ENCODE measurements around the gene SRPK3.

The SRPK3 gene

DNA sequence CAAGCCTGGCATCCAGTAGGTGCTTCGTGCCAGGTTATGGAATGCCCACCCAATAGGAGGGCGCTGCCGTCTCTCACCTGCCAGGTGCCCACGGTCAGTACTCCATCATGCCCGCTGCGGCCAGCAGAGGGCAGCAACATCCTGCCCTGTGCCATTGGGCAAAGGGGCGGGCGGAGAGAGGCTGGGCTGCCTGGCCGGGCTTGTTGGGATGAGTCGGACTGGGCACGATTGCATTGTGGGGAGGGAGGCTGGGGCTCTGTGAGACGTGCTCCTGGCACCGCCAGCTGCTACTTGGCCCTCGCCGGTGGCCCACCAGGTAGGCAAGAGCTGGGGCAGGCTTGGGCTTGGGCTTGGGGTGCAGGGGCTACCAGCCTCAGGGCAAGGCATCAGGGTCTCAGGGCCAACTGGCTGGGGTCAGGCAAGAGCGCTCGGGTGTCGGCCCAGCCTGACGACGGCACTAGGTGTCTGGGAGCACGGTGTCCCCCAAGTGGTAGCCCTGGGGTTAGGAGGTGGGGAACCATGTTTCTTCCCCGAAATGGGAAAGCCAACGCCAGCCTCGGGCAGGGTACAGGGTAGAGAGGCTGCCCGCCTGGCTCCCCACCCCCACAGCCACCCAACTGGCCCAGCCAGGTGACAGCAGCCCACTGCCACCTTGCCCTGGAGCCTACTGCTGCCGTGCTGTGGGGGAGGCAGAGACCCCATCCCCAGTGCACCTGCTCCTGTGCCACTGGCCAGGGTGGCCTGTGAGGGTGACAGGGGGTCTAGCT is 16.7 kb upstream of the SRPK3 start, which contains the start of gene PLXNB3:
TSS of gene PLXNB3 (plus strand) at position 261 of the 767 bp plus-strand sequence. CDS start 1,287 bp downstream, outside the sequence.
- ChIA-PET POLR2A (no interaction called here), CTCF (interaction anchor here (0.7 to 2.4 kb wide), 7 partner anchors 28 to 188 kb away, joined by 3 to 11 read pairs (median 3); partner anchors contain the start of gene ARHGAP4)
- Histone ChIP-seq H3K9me3 (ENCODE audit: control extremely low read depth in 1 of 5, control insufficient read depth in 4 of 5, insufficient read depth in 2 of 5, low read depth in 1 of 5, low read length in 4 of 5) (no peaks in the 10 kb centered on the region), H3K27ac (ENCODE audit: insufficient read depth in 1 of 2, low read depth in 1 of 2, low read length in 2 of 2, poor library complexity in 1 of 2, severe bottlenecking in 2 of 2) (peak within 1 kb of the TSS in 1 of 2 experiments; percentile 49), H3K4me3 (ENCODE audit: control insufficient read depth in 1 of 7, extremely low read depth in 1 of 7, insufficient read depth in 4 of 7, low read depth in 2 of 7, low read length in 6 of 7) (no peak within 1 kb of the TSS), H3K27me3 (replicated peaks in 2 of 5; ENCODE audit: control insufficient read depth in 4 of 5, insufficient read depth in 5 of 5, low read length in 4 of 5) (peaks cover 0 to 3% (median 0%) of the 10 kb centered on the region in 5 experiments), H3K36me3 (ENCODE audit: control insufficient read depth in 4 of 4, insufficient read depth in 4 of 4, low read length in 3 of 4) (no peaks in the 10 kb centered on the region), H3K4me1 (ENCODE audit: control extremely low read depth in 1 of 4, control insufficient read depth in 4 of 4, insufficient read depth in 4 of 4, low read length in 3 of 4) (peaks cover 0 to 33% (median 25%) of the 10 kb centered on the region in 4 experiments)
- DNase-seq = peak; percentile 44 to 66 (median 61)
- WGBS (ENCODE audit: insufficient coverage) = 39% methylated on average over 23 of the region's 26 CpGs

DNA sequence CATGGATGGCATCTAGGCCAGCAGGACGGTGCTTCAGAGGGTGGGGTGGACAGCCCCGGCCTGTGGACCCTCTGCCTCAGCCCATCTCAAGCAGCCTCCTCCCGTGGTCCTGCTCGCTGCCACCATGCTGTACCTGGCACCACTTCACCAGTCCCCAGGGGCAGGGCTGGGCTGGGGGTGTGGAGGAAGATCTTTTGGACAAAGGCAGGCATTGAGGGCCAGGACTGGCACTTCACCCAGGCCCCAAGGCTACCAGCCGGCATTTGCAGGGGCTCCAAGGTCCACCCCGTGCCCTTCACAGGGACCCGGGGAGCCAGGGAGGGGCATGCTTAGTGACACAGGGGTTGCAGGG is 16.1 kb upstream of the SRPK3 start:
- H3K4me3 ChIP-seq (ENCODE audit: control insufficient read depth in 1 of 7, extremely low read depth in 1 of 7, insufficient read depth in 4 of 7, low read depth in 2 of 7, low read length in 6 of 7) = no peak overlapping the region
- ChIA-PET CTCF (interaction anchor here (1.9 to 2.4 kb wide), 2 partner anchors 182 to 184 kb away, joined by 4 to 11 read pairs; no protein-coding TSS in a partner anchor), POLR2A (no interaction called here)
- H3K27me3 ChIP-seq (replicated peaks in 2 of 5; ENCODE audit: control insufficient read depth in 4 of 5, insufficient read depth in 5 of 5, low read length in 4 of 5) = peaks cover 0 to 3% (median 0%) of the 10 kb centered on the region in 5 experiments
- WGBS (ENCODE audit: insufficient coverage) = 94% methylated on average over 6 of the region's 7 CpGs
- H3K4me1 ChIP-seq (ENCODE audit: control extremely low read depth in 1 of 4, control insufficient read depth in 4 of 4, insufficient read depth in 4 of 4, low read length in 3 of 4) = peaks cover 0 to 33% (median 25%) of the 10 kb centered on the region in 4 experiments
- H3K36me3 ChIP-seq (ENCODE audit: control insufficient read depth in 4 of 4, insufficient read depth in 4 of 4, low read length in 3 of 4) = no peaks in the 10 kb centered on the region
- H3K27ac ChIP-seq (ENCODE audit: insufficient read depth in 1 of 2, low read depth in 1 of 2, low read length in 2 of 2, poor library complexity in 1 of 2, severe bottlenecking in 2 of 2) = no peak overlapping the region
- H3K9me3 ChIP-seq (ENCODE audit: control extremely low read depth in 1 of 5, control insufficient read depth in 4 of 5, insufficient read depth in 2 of 5, low read depth in 1 of 5, low read length in 4 of 5) = no peaks in the 10 kb centered on the region
- no peak for DNase-seq

DNA sequence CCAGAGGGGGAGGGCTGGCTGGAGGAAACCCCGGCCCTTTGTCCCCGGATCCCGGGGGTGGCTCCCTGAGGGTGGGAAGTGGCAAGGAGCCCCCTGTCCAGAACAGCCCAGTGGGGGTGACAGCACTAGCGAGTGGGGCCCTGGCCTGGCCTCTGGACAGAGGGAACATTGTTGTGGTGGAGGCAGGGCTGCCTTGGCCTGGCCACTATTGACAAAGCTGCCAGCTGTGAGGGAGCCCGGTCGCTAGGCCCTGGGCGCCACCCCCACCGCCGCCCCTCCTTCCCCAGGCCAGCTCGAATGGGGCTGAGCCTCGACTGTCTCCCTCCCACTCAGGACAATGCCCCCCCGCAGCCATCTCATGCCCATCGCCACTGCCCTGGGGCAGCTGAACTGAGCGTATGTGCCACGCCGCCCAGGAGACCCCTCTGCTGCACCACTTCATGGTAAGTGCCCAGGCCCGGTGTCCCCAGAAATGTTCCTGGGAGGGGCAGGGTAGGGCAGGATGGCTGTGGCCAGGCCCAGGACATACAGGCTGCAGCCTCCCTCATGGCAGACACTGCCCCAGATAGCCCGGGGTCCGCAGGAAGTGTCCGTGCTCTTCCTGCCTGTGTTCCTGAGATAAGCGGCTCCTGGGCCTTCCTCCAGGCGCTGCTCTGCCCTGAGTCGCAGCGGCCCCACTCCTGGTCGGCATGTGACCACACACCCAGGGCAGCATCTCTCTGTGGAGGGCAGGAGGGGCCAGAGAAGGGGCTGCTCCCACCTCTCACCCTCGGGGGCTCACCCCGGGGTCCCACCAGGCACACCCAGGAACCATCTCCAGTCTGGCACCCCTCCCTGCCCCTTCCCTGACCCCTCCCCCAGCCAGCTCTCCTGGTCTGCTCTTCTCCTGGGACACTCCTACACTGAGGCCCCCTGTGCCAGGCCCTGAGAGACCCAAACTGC is 15.4 kb upstream of the SRPK3 start:
- peaks cover 0 to 33% (median 25%) of the 10 kb centered on the region in 4 experiments for H3K4me1 ChIP-seq (ENCODE audit: control extremely low read depth in 1 of 4, control insufficient read depth in 4 of 4, insufficient read depth in 4 of 4, low read length in 3 of 4)
- H3K36me3 ChIP-seq (ENCODE audit: control insufficient read depth in 4 of 4, insufficient read depth in 4 of 4, low read length in 3 of 4) = no peaks in the 10 kb centered on the region
- no peak for DNase-seq
- peak overlapping the region in 1 of 2 experiments; percentile 58 for H3K27ac ChIP-seq (ENCODE audit: insufficient read depth in 1 of 2, low read depth in 1 of 2, low read length in 2 of 2, poor library complexity in 1 of 2, severe bottlenecking in 2 of 2)
- no peaks in the 10 kb centered on the region for H3K9me3 ChIP-seq (ENCODE audit: control extremely low read depth in 1 of 5, control insufficient read depth in 4 of 5, insufficient read depth in 2 of 5, low read depth in 1 of 5, low read length in 4 of 5)
- peaks cover 0 to 3% (median 0%) of the 10 kb centered on the region in 5 experiments for H3K27me3 ChIP-seq (replicated peaks in 2 of 5; ENCODE audit: control insufficient read depth in 4 of 5, insufficient read depth in 5 of 5, low read length in 4 of 5)
- POLR2A ChIA-PET = no interaction called here
- peak overlapping the region in 1 of 7 experiments; percentile 33 for H3K4me3 ChIP-seq (ENCODE audit: control insufficient read depth in 1 of 7, extremely low read depth in 1 of 7, insufficient read depth in 4 of 7, low read depth in 2 of 7, low read length in 6 of 7)
- WGBS (ENCODE audit: insufficient coverage) = 68% methylated on average over 27 of the region's 27 CpGs
- CTCF ChIA-PET = interaction anchor here (0.9 to 1.9 kb wide), 3 partner anchors 141 to 187 kb away, joined by 3 to 4 read pairs (median 3); no protein-coding TSS in a partner anchor

DNA sequence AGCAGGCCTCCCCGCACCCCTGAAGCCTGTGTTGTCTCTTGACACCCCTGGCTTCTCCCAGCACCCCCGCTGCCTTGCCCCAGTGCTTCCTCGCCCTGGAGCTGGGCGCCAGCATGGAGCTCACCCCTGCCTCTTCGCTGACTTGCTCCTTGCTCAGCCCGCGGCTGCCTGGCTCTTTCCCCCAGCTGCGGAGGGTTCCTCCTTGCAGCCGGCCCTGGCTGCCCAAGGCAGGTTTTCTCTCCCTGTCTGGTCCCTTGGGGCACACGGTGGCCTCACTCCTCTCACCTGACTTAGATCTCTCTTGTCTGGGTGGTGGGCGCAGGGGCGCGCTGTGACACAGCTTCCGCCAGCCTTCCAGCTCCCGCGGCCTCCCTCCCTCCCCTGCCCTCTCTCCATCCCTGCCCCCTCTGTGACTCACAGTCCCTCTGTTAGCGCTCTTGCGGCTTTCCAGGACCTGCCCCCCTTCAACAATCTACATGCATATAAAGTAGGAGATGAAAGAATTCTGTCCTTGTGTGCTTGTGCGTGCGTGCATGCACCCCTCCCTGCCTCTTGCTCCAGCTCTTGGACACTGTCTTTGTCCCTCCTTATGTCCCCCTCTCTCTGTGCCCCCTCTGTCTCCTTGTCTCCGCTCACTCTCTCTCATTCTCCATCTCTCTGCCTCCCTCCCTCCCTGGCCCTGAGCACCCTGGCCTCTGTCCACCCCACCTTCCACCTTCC is 14.6 kb upstream of the SRPK3 start:
- Histone ChIP-seq H3K27me3 (replicated peaks in 2 of 5; ENCODE audit: control insufficient read depth in 4 of 5, insufficient read depth in 5 of 5, low read length in 4 of 5) (peaks cover 0 to 3% (median 0%) of the 10 kb centered on the region in 5 experiments), H3K4me1 (ENCODE audit: control extremely low read depth in 1 of 4, control insufficient read depth in 4 of 4, insufficient read depth in 4 of 4, low read length in 3 of 4) (peaks cover 0 to 33% (median 25%) of the 10 kb centered on the region in 4 experiments), H3K36me3 (ENCODE audit: control insufficient read depth in 4 of 4, insufficient read depth in 4 of 4, low read length in 3 of 4) (no peaks in the 10 kb centered on the region), H3K9me3 (ENCODE audit: control extremely low read depth in 1 of 5, control insufficient read depth in 4 of 5, insufficient read depth in 2 of 5, low read depth in 1 of 5, low read length in 4 of 5) (no peaks in the 10 kb centered on the region), H3K4me3 (ENCODE audit: control insufficient read depth in 1 of 7, extremely low read depth in 1 of 7, insufficient read depth in 4 of 7, low read depth in 2 of 7, low read length in 6 of 7) (peak overlapping the region in 1 of 7 experiments; percentile 33), H3K27ac (ENCODE audit: insufficient read depth in 1 of 2, low read depth in 1 of 2, low read length in 2 of 2, poor library complexity in 1 of 2, severe bottlenecking in 2 of 2) (peak overlapping the region in 1 of 2 experiments; percentile 58)
- DNase-seq = peak; percentile 50 to 84 (median 77)
- CTCF ChIA-PET = interaction anchor here (0.9 to 1.9 kb wide), 5 partner anchors 12 to 186 kb away, joined by 3 to 5 read pairs (median 3); no protein-coding TSS in a partner anchor
- WGBS (ENCODE audit: insufficient coverage) = 55% methylated on average over 12 of the region's 21 CpGs
- POLR2A ChIA-PET = no interaction called here

DNA sequence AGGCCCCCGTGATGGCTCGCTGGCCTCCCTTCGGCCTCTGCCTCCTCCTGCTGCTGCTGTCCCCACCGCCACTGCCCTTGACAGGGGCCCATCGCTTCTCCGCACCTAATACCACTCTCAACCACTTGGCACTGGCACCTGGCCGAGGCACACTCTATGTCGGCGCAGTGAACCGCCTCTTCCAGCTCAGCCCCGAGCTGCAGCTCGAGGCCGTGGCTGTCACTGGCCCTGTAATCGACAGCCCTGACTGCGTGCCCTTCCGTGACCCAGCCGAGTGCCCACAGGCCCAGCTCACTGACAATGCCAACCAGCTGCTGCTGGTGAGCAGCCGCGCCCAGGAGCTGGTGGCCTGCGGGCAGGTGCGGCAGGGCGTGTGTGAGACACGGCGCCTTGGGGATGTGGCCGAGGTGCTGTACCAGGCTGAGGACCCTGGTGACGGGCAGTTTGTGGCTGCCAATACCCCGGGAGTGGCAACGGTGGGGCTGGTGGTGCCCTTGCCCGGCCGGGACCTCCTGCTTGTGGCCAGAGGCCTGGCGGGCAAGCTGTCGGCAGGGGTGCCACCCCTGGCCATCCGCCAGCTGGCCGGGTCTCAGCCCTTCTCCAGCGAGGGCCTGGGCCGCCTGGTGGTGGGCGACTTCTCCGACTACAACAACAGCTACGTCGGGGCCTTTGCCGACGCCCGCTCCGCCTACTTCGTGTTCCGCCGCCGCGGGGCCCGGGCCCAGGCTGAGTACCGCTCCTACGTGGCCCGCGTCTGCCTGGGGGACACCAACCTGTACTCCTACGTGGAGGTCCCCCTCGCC is 13.8 kb upstream of the SRPK3 start:
- Histone ChIP-seq H3K36me3 (ENCODE audit: control insufficient read depth in 4 of 4, insufficient read depth in 4 of 4, low read length in 3 of 4) (no peaks in the 10 kb centered on the region), H3K27me3 (replicated peaks in 2 of 5; ENCODE audit: control insufficient read depth in 4 of 5, insufficient read depth in 5 of 5, low read length in 4 of 5) (no peaks in the 10 kb centered on the region), H3K27ac (ENCODE audit: insufficient read depth in 1 of 2, low read depth in 1 of 2, low read length in 2 of 2, poor library complexity in 1 of 2, severe bottlenecking in 2 of 2) (no peak overlapping the region), H3K4me1 (ENCODE audit: control extremely low read depth in 1 of 4, control insufficient read depth in 4 of 4, insufficient read depth in 4 of 4, low read length in 3 of 4) (peaks cover 0 to 33% (median 25%) of the 10 kb centered on the region in 4 experiments), H3K9me3 (ENCODE audit: control extremely low read depth in 1 of 5, control insufficient read depth in 4 of 5, insufficient read depth in 2 of 5, low read depth in 1 of 5, low read length in 4 of 5) (no peaks in the 10 kb centered on the region), H3K4me3 (ENCODE audit: control insufficient read depth in 1 of 7, extremely low read depth in 1 of 7, insufficient read depth in 4 of 7, low read depth in 2 of 7, low read length in 6 of 7) (no peak overlapping the region)
- no peak for DNase-seq
- ChIA-PET POLR2A (no interaction called here), CTCF (interaction anchor here (0.9 to 1.8 kb wide), 4 partner anchors 11 to 156 kb away, joined by 3 to 5 read pairs (median 3); no protein-coding TSS in a partner anchor)
- WGBS (ENCODE audit: insufficient coverage) = 87% methylated on average over 55 of the region's 56 CpGs

DNA sequence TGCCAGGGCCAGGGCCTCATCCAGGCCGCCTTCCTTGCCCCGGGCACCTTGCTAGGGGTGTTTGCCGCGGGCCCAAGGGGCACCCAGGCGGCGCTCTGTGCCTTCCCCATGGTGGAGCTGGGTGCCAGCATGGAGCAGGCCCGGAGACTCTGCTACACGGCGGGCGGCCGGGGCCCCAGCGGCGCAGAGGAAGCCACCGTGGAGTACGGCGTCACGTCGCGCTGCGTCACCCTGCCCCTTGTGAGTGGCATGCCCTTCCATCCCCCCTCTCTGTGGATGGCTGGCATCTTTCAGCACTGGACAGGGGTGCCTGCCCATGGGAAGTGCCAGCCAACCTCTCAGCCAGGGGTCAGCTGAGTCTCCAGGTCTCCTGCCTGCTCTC is 13.2 kb upstream of the SRPK3 start:
- ChIA-PET CTCF (interaction anchor here (1.0 to 1.1 kb wide), 3 partner anchors 11 to 12 kb away, joined by 3 to 4 read pairs (median 3); no protein-coding TSS in a partner anchor), POLR2A (interaction anchor here (0.5 kb wide), 1 partner anchor 8 kb away, joined by 3 read pairs; no protein-coding TSS in a partner anchor)
- no peaks in the 10 kb centered on the region for H3K9me3 ChIP-seq (ENCODE audit: control extremely low read depth in 1 of 5, control insufficient read depth in 4 of 5, insufficient read depth in 2 of 5, low read depth in 1 of 5, low read length in 4 of 5)
- H3K4me1 ChIP-seq (ENCODE audit: control extremely low read depth in 1 of 4, control insufficient read depth in 4 of 4, insufficient read depth in 4 of 4, low read length in 3 of 4) = peaks cover 0 to 33% (median 25%) of the 10 kb centered on the region in 4 experiments
- no peak overlapping the region for H3K27ac ChIP-seq (ENCODE audit: insufficient read depth in 1 of 2, low read depth in 1 of 2, low read length in 2 of 2, poor library complexity in 1 of 2, severe bottlenecking in 2 of 2)
- H3K4me3 ChIP-seq (ENCODE audit: control insufficient read depth in 1 of 7, extremely low read depth in 1 of 7, insufficient read depth in 4 of 7, low read depth in 2 of 7, low read length in 6 of 7) = no peak overlapping the region
- no peaks in the 10 kb centered on the region for H3K36me3 ChIP-seq (ENCODE audit: control insufficient read depth in 4 of 4, insufficient read depth in 4 of 4, low read length in 3 of 4)
- WGBS (ENCODE audit: insufficient coverage) = 95% methylated on average over 18 of the region's 20 CpGs
- H3K27me3 ChIP-seq (replicated peaks in 2 of 5; ENCODE audit: control insufficient read depth in 4 of 5, insufficient read depth in 5 of 5, low read length in 4 of 5) = no peaks in the 10 kb centered on the region
- DNase-seq = no peak
